Stimulated activated CD4-positive, alpha-beta T cell treated with anti-CD3 and anti-CD28 coated beads, Interleukin-1b, Interleukin-23, amount 100 ng/mL, for 48 hours (primary cell): ENCODE data around the gene FKBP1A.
"Not testable (repeated sequence)": the region's sequence is repeated elsewhere in the genome, so short reads cannot be mapped to it uniquely, and the experiment has no call there.

Experiments
- DNase-seq: peaks from one replicate; pipeline ENCODE4 v3.0.0-alpha.2; 2020

The FKBP1A gene

GRCh38 chr20:1360094-1360846 lies 32.6 kb downstream of the FKBP1A start:
- no peak for DNase-seq

GRCh38 chr20:1357921-1358671 lies 34.8 kb downstream of the FKBP1A start:
- DNase-seq: peak; percentile 43

GRCh38 chr20:1353956-1354355 lies 38.9 kb downstream of the FKBP1A start:
- no peak for DNase-seq

- DNase-seq: no peak
Measured at GRCh38 chr20:1346315-1346969, 46.4 kb downstream of the FKBP1A start.

- DNase-seq: no peak
Measured at GRCh38 chr20:1345756-1346093, 47.1 kb downstream of the FKBP1A start.

GRCh38 chr20:1345030-1345755 lies 47.7 kb downstream of the FKBP1A start:
- DNase-seq: no peak

- DNase-seq: not testable (repeated sequence)
Measured at GRCh38 chr20:1343446-1344124, 49.3 kb downstream of the FKBP1A start.

- no peak for DNase-seq
Measured at GRCh38 chr20:1341561-1342265, 51.1 kb downstream of the FKBP1A start.

GRCh38 chr20:1338801-1339200 lies 54.1 kb downstream of the FKBP1A start:
- DNase-seq: no peak

GRCh38 chr20:1338096-1338495 lies 54.8 kb downstream of the FKBP1A start:
- DNase-seq: no peak

GRCh38 chr20:1337441-1337840 lies 55.4 kb downstream of the FKBP1A start:
- no peak for DNase-seq

- DNase-seq: no peak
Measured at GRCh38 chr20:1336699-1337367, 56.0 kb downstream of the FKBP1A start.

GRCh38 chr20:1335961-1336698 lies 56.7 kb downstream of the FKBP1A start:
- peak; percentile 23 for DNase-seq

- DNase-seq: no peak
Measured at GRCh38 chr20:1334761-1335160, 58.1 kb downstream of the FKBP1A start.

- no peak for DNase-seq
Measured at GRCh38 chr20:1334370-1334731, 58.5 kb downstream of the FKBP1A start.

GRCh38 chr20:1333462-1334369 lies 59.1 kb downstream of the FKBP1A start:
- DNase-seq: no peak

- no peak for DNase-seq
Measured at GRCh38 chr20:1332749-1333300, 60.0 kb downstream of the FKBP1A start.

- DNase-seq: no peak
Measured at GRCh38 chr20:1331801-1332453, 60.9 kb downstream of the FKBP1A start.

- DNase-seq: no peak
Measured at GRCh38 chr20:1331101-1331500, 61.8 kb downstream of the FKBP1A start.
